Hindlimb muscle (tissue), 1 donor: ENCODE data around the gene PANX2. TPM values are rescaled to one million over a fixed set of nuclear protein-coding genes. Genes with fewer than 3 reads are reported as not detected.

Experiments
- DNase-seq: peaks from one replicate; pipeline ENCODE4 v3.0.0-alpha.2; 2013
- polyA plus RNA-seq: library from polyadenylated mRNA; unstranded; fragments of 120-200 nt; gene quantifications from one replicate; pipeline ENCODE4 v1.2.1, GENCODE V29; 2013; ENCODE audit not compliant: insufficient read length

Gene PANX2
- polyA plus RNA-seq, 1 donor, result 0.14 TPM

DNA sequence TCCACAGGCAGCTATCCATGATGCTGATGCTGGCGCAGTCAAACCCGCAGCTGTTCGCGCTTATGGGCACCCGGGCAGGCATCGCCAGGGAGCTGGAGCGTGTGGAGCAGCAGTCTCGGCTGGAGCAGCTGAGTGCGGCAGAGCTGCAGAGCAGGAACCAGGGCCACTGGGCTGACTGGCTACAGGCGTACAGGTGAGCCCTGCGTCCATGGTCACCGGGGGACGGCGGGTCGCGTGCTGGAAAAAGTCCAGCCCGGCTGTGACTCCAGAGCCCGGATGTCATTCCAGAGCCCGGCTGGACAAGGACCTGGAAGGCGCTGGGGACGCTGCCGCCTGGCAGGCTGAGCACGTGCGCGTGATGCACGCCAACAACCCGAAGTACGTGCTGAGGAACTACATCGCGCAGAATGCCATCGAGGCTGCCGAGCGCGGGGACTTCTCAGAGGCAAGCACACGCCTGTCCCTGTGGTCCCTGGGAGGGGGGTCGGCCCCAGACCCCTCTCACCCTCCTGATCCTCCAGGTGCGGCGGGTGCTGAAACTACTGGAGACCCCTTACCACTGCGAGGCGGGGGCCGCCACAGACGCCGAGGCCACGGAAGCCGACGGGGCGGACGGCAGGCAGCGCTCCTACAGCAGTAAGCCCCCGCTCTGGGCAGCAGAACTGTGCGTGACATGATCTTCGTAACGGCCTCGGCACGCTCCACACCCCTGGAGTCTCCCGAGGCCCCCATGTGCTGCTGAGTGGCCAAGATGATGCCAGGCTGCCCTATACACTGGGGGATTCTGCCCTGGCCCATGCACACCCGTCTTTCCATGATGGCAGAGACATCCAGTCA lies 46.4 kb downstream of the PANX2 start:
- DNase-seq, result no peak

DNA sequence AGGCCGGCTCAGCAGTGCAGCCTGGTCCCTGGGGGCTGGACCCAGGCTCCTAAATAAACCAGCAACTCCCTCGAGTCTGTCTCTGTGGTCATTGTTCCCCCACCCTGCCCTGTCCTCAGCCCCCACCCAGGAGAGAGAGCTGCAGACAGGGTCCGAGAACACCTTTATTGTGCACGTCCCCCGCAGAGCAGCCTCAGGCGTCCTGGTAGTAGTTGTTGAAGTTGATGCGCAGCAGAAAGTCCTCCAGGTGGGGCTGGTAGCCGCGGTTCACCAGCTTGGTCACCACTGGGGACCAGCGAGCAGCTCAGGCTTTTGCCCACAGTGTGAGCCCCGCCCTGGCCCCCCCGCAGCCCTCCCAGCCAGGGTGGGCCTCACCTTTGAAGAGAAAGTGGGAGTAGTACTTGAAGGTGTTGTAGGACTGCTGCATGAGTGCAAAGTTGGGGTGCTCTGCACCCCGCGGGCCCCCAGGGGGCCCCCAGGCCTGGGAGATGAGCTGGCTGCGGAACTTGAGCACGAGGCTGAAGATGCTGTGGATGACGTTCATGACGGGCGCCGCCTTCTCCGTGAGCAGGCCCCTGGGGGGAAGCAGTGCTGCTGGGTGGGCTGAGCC lies 47.1 kb downstream of the PANX2 start:
- no peak for DNase-seq

DNA sequence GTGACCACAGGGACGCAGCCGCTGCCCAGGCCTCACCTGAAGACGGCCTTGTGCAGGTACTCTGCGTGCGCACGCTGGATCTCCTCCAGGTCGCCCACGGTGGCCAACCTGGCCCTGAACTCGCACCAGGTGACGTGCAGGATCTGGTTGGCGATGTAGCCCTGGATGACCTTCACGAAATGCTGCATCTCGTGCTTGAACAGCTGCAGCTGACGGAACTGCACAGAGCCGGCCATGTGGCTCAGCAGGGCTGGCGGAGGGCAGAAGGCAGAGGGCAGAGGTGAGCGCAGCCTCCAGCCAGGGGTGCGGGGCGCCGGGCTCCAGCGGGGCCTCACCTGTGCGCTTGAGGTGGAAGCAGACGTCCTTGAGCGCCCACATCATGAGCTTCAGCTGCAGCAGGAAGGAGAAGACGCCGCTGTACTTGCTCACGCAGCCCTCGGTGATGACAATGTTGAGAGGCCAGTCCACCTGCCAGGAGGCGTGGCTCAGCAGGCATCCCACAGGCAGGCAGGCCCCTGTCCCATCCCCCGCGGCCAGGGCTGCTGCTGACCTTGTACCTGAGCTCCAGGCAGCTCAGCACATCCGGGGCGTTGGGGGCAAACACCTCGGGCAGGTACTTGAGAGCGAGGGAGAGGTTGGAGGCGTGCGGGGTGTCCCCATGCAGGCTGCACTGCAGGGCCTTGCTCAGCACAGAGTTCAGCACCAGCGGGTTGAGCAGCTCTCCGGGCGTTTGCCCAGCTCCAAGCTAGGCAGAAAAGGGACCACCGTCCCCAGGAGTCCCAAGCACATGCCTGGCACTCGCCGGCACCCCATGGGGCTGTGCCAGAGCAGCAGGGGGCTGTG lies 47.8 kb downstream of the PANX2 start:
- no peak for DNase-seq

DNA sequence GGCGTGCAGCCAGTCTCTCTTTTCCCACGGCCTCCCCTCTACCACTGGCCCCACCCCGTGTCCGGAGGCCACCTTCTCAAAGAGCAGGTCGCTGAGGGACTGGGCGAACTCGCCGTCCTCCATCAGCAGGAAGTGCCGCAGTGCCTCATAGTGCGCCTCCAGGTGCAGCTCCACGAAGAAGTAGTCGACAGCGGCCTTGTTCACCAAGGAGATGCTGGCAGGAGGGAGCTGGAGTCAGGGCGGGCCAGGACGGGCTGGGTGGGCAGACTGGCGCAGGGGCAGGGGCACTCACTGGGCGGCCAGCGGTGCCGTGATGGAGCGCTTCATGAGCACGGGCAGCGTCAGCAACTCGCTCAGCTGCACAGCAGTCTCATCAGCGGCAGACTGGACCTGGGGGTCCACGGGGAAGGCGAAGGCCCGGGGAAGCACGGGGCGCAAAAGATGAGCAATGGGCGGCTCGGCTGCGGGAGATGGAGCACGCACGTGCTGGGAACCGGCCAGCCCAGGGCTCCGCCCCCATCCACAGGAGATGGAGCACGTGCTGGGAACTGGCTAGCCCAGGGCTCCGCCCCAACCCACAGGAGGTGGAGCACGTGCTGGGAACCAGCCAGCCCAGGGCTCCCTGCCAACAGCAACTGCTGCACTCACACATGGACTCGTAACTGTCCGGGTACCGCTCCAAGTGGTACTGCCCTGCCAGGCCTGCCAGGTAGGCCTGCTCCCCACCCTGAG lies 48.6 kb downstream of the PANX2 start:
- no peak for DNase-seq

DNA sequence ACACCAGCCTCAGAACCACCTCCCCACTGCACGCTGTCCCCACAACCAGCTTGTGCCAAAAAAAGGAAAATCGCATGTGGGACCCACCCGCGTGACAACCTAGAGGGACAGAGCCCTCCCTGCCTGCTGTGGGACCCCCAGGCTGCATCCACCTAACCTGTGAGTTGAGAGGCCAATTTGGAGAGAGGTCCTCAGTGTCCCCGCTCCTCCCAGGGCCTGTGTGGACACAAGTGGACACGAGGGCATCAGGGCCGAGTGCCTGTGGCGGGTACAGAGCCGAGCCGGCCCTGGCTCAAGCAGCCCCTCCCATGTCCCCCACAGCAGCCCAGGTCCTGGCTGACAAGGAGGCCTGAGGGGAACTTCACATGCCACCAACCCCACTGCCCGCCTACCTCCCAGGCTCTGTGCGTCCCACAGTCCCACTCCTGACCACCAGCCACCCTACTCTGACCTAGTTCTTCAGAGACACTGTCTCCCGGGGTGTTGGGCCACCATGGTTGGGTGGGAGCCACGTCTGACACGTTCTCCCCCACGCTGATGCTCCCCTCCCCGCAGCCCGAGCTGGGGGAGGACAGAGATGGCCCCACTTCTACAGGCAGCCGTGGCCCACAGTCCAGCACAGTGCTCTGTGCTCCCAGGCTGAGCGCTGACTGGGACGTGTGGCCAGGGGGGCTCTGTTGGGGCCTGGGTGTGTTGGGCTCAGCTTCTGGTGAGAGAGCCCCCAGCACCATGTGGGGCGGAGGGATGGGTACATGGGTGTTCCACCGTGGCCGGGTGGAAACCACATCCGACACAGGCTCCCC lies 49.5 kb downstream of the PANX2 start:
- no peak for DNase-seq

DNA sequence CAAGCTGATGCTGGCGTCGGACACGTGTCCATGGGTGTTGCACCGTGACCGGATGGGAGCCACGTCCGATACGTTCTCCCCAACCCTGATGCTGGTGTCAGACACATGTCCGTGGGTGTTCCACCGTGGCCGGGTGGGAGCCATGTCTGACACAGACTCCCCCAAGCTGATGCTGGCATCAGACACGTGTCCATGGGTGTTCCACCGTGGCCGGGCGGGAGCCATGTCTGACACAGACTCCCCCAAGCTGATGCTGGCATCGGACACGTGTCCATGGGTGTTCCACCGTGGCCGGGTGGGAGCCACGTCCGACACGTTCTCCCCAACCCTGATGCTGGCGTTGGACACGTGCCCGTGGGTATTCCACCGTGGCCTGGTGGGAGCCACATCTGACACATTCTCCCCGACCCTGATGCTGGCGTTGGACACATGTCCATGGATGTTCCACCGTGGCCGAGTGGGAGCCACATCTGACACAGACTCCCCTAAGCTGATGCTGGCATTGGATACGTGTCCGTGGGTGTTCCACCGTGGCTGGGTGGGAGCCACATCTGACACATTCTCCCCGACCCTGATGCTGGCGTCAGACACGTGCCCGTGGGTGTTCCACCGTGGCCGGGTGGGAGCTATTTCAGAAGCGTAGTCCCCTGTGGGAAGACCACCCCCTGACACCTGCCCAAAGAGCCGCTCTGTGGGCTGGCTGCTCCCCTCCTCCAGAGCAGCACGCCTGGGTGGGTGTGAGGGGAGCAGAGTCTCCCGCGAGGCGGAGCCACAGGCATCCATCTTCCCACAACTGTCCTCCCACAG lies 50.3 kb downstream of the PANX2 start:
- DNase-seq, result no peak

DNA sequence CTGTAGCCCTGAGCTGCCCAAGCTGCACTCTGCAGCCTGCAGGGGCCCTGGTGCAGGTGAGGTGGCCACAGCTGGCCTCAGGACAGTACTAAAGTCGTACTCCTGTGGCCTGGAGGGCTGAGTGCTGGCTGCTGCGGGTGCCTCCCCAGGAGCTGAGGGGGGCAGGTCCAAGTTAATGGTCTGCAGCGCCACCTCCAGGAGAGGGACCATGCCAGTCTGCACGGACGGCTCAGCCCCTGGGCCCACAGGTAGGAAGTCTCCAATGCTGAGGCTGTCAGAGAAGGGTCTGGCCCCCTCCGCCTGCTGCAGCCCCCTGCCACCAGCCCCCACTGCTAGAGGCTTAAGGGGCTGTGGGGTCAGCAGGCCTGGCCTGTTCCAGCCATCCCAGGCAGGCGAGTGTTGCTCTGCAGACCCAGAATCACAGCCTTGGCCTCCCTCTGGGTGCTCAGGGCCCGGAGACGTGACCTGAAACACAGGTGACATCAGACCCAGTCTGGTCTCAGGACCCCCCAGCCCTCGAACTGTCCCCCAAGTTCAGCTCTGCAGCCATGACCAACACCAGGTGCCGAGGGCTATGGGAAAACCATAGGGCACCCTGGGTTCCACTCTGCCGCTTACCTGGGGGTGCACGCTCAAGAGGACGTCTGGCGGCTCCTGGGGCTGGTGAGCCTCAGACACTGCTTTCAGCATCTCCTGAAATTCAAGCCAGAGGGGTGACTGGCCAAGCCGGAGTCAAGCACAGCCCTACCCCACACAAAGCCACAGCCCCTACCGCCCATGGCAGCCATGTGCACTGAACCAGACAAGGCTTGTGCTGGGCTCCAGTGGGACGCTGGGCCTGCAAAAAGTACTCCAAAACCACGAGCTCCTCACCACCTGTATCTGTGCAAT lies 51.1 kb downstream of the PANX2 start:
- DNase-seq, result no peak

DNA sequence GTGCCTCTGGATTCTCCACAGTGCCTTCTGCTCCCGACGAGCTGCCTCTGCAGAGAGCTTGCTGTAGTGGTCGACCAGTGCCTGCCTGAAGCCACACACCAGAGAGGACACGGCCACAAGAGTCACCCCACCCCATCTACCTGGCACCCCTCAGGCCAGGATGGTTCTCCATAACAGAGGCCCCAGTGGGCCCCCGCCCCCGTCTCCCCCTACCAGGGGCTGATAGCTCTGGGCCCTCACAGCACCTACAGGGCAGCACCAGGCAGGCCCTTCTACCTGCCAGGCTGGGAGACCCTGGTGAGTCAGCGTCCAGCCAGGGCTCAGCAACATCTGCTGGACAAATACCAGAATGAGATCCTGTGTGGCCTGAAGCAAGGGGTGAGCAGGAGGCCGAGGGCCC lies 52.0 kb downstream of the PANX2 start:
- DNase-seq, result no peak

DNA sequence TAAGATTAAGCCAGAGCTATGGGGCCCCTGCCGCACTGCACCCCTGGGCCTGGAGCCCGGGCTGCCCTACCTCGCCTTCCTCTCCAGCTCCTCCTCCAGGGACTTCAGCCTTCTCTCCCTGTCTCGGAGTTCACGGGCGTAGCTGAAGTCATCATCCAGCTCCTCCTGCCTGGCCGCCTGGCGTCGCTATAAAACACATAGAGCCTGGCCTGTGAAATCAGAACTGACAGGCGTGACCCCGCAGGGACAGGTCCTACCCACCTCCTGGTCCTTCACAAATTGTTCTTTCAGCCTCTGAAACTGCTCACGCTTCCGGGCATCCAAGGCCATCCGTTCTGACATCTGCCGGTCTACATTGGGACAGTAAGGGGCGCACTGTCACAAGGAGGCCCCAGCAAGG lies 53.5 kb downstream of the PANX2 start:
- no peak for DNase-seq

DNA sequence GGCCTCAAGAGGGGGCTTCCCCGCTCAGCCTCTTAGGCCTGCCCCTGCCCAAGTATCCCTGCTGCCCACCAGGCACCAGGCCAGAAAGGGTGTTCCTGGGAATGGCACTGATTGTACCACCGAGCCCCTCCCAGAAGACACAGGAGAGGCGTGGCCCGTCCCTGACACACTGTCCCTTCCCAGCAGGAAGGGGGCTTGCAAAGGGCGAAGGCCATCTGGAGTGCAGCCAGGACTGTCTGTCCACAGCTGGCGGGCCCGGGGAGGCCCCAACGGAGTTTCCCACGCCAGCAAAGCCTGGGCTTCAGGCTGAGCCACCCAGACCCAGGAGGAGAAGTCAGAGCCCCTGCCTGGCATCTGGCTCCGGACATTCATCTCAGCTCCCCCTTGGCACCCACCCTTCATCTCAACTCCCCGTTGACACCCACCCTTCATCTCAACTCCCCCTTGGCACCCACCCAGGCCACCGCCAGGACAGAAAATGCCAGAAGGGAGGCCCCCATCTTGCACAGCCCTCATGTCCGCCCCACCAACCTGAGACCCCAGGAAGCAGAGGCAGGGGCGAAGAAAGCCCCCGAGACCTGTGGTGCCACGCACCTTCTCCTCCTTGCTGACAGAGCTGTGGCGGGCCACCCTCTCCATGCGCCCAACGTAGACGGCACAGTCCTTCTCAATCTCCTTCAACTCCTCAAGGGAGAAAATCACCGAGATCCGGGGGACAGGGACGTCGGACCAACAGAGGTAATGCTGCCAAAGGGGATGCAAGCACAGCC lies 54.9 kb downstream of the PANX2 start:
- DNase-seq, result no peak

DNA sequence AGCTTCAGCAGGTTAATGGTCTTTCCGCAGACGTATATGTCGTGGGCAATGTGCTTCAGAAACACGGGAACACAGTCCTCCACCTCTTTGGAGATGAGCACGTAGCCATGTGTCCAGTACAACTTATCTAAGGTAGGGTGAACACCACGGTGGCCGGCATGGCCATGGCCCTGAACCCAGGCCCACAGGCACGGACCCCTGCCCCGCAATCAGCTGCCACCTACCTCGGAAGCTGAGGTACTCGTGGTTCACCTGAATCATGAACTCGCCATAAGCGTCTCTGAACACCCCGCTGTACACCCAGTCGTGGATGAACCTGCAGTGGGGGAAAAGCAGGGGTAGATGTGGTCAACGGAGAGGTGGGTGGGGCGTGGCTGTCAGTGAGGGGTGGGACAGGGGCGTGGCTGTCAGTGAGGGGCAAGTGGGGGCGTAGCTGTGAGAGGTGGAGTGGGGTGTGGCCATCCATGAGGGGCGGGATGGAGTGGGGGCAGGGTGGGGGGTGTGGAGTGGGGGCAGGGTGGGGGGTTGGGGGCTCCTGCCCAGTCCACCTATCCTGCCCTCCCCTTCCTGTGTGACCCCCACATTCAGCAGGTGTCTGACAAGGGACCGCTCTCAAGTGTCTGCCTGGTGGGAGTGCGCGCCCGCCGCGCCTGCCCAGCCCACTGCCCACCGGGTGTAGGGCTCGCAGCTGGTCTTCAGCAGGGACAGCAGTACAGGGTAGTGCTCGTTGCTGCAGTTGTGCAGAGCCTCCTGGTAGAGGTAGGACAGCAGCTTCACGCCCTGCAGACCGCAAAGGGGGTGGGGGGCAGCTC lies 55.7 kb downstream of the PANX2 start:
- no peak for DNase-seq

DNA sequence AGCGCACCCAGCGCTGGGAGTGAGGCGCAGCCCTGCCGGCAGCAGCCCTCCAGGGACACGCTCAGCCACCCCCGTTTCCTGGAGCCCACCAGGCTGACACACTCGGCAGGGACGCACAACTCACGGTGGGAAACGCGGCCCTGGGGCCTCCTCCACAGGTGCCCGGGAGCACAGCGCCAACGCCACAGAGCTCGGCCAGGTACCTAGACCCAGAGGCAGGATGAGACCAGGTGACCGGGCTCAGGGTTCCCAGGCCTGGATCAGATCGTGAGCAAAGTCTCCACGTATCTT lies 56.3 kb downstream of the PANX2 start:
- no peak for DNase-seq

DNA sequence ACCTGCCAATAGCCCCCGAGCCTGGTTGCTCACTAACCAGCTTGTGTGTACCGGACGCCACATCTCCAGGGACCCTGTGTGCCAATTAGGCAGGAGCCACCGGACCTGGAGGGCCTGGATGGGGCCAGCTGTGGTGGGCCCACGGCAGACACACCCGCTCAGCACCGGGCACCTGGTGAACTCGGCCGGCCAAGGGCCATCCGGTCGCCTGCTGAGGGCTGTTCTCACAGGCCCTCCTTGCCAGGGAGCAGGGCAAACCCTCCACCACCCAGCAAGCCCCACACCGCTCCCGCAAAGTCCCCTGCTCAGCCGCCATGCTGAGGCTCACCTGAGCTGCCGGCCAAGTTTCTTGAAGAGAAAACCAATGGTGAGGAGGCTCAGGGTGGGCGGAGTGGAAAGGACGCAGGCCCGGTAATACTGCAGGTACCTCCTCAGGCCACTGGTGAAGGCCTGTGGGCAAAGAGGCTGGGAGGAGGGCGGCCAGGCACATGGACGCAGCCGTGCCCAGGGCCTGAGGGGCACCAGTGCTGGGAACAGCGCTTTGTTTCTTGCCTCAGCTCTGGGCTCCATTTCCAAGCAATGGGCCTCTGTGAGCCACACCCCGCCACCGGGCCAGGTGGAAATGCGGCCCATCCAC lies 57.2 kb downstream of the PANX2 start:
- DNase-seq, result no peak

DNA sequence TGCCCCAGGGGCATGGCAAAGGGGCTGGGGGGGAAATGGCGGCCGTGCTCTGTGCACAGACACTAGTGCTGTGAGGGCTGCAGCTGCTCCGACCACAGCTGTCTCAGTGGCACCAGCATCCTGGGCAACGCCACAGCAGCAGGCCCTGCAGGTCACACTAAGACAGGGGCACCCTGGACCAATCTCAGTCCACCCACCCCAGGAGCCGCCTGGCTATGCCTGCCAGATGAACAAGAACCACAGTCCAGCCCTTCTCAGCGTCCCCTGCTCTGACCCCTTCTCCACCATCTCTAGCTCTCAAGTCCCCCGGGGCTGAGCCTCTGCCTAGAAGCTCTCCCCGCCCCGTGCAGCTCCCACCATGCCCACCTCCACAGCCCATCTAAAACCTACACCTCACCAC lies 57.8 kb downstream of the PANX2 start:
- no peak for DNase-seq

DNA sequence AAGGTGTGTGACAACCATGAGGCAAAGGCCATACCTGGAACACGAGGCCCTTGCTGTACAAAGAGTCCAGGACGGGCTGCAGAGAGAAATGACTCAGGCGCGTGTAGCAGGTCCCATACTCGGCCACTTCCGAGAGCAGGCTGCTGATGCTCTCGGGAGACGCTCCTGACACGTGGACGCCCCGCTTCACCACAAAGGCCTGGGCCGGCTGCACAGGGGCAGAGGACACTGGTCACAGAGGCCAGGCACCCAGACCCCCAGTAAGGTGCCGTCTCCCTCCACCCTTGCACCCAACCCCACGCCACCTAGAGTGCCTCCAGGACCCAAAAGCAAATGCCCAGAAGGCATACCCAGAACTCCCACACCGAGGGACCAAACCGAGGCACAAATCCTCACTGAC lies 58.8 kb downstream of the PANX2 start:
- DNase-seq, result no peak
